ENCODE measurements around the gene LRRC37A2.
"Not testable (repeated sequence)": the region's sequence is repeated elsewhere in the genome, so short reads cannot be mapped to it uniquely, and the experiment has no call there.

DNA sequence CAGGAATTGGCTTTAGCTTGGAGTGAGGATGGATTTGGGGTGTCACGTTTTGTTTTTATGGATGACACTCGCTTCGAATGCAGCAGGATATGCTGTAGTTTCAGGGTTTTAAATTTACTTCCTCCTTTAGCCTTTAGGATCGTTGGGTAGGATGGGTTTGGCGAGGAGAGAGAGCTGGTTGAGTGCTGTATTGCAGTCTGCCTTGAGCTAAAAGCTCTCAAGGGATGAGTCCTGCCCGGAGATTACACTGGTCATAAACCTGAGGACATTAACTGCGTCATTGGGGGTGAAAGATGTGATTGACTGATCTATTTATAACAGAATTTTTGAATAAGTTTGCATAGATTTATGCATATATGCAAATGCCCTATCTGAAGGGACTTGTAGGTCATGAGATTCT is 79.1 kb downstream of the LRRC37A2 start:
- not testable (repeated sequence) for TF ChIP-seq EZH2 (conservative IDR thresholded peaks at IDR 0.05; ENCODE audit: low read depth, low read length); ZSCAN21 (CRISPR knock-in tag; IDR thresholded peaks at IDR 0.05; ENCODE audit: borderline replicate concordance); MYC (CRISPR knock-in tag; IDR thresholded peaks at IDR 0.05; ENCODE audit: borderline replicate concordance); RAD21 (CRISPR knock-in tag; IDR thresholded peaks at IDR 0.05); POLR2AphosphoS5 (IDR thresholded peaks at IDR 0.05; ENCODE audit: low read depth, low read length); SRF (IDR thresholded peaks at IDR 0.05; ENCODE audit: low read depth, low read length); BHLHE40 (IDR thresholded peaks at IDR 0.05; ENCODE audit: low read length); NR1H2 (CRISPR knock-in tag; IDR thresholded peaks at IDR 0.05; ENCODE audit: borderline replicate concordance, low read depth)
- TF ChIP-seq, protein P1, sequence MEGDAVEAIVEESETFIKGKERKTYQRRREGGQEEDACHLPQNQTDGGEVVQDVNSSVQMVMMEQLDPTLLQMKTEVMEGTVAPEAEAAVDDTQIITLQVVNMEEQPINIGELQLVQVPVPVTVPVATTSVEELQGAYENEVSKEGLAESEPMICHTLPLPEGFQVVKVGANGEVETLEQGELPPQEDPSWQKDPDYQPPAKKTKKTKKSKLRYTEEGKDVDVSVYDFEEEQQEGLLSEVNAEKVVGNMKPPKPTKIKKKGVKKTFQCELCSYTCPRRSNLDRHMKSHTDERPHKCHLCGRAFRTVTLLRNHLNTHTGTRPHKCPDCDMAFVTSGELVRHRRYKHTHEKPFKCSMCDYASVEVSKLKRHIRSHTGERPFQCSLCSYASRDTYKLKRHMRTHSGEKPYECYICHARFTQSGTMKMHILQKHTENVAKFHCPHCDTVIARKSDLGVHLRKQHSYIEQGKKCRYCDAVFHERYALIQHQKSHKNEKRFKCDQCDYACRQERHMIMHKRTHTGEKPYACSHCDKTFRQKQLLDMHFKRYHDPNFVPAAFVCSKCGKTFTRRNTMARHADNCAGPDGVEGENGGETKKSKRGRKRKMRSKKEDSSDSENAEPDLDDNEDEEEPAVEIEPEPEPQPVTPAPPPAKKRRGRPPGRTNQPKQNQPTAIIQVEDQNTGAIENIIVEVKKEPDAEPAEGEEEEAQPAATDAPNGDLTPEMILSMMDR (CRISPR knock-in tag; IDR thresholded peaks at IDR 0.05): not testable (repeated sequence)

Data from HepG2 (cell line).